HAP-1 (cell line): ENCODE measurements around the gene SENP7.
A peak's percentile ranks its signal among the peaks of the same experiment; 100 is the strongest.
"Not testable (repeated sequence)": the region's sequence is repeated elsewhere in the genome, so short reads cannot be mapped to it uniquely, and the experiment has no call there.

Experiments
- DNase-seq, 2 experiments: peaks; one replicate each; pipeline ENCODE4 v3.0.0-alpha.2; 2016 to 2020; ENCODE audit warnings: low spot score in 2 of 2
- H3K27me3 ChIP-seq: fragments of 250-450 bp; sonication (Bioruptor Pico); 2 replicates; pipeline ENCODE4 v1.5.1; 2020; ENCODE audit warnings: low read depth, mild to moderate bottlenecking, moderate library complexity
- H3K36me3 ChIP-seq: fragments of 250-450 bp; sonication (Bioruptor Pico); replicated peaks from 2 replicates; pipeline ENCODE4 v1.5.1; 2020; ENCODE audit warnings: mild to moderate bottlenecking
- H3K4me1 ChIP-seq: fragments of 250-450 bp; sonication (Bioruptor Pico); 2 replicates; pipeline ENCODE4 v1.5.1; 2020; ENCODE audit warnings: mild to moderate bottlenecking
- H3K4me3 ChIP-seq: fragments of 250-450 bp; sonication (Bioruptor Pico); 2 replicates; pipeline ENCODE4 v1.5.1; 2020; ENCODE audit warnings: mild to moderate bottlenecking, moderate library complexity
- H3K9me3 ChIP-seq: fragments of 250-450 bp; sonication (Bioruptor Pico); 2 replicates; pipeline ENCODE4 v1.5.1; 2020; ENCODE audit warnings: mild to moderate bottlenecking, moderate library complexity
- in situ Hi-C: fragments of 300-500 bp; cut with MboI; formaldehyde crosslinking; loops from 3 replicates; pipeline ENCODE4 v1.14.3; 2020; ENCODE audit warnings: low sequenced_read_pairs, inconsistent platforms, mixed read lengths

SENP7 gene, protein sequence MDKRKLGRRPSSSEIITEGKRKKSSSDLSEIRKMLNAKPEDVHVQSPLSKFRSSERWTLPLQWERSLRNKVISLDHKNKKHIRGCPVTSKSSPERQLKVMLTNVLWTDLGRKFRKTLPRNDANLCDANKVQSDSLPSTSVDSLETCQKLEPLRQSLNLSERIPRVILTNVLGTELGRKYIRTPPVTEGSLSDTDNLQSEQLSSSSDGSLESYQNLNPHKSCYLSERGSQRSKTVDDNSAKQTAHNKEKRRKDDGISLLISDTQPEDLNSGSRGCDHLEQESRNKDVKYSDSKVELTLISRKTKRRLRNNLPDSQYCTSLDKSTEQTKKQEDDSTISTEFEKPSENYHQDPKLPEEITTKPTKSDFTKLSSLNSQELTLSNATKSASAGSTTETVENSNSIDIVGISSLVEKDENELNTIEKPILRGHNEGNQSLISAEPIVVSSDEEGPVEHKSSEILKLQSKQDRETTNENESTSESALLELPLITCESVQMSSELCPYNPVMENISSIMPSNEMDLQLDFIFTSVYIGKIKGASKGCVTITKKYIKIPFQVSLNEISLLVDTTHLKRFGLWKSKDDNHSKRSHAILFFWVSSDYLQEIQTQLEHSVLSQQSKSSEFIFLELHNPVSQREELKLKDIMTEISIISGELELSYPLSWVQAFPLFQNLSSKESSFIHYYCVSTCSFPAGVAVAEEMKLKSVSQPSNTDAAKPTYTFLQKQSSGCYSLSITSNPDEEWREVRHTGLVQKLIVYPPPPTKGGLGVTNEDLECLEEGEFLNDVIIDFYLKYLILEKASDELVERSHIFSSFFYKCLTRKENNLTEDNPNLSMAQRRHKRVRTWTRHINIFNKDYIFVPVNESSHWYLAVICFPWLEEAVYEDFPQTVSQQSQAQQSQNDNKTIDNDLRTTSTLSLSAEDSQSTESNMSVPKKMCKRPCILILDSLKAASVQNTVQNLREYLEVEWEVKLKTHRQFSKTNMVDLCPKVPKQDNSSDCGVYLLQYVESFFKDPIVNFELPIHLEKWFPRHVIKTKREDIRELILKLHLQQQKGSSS

DNA sequence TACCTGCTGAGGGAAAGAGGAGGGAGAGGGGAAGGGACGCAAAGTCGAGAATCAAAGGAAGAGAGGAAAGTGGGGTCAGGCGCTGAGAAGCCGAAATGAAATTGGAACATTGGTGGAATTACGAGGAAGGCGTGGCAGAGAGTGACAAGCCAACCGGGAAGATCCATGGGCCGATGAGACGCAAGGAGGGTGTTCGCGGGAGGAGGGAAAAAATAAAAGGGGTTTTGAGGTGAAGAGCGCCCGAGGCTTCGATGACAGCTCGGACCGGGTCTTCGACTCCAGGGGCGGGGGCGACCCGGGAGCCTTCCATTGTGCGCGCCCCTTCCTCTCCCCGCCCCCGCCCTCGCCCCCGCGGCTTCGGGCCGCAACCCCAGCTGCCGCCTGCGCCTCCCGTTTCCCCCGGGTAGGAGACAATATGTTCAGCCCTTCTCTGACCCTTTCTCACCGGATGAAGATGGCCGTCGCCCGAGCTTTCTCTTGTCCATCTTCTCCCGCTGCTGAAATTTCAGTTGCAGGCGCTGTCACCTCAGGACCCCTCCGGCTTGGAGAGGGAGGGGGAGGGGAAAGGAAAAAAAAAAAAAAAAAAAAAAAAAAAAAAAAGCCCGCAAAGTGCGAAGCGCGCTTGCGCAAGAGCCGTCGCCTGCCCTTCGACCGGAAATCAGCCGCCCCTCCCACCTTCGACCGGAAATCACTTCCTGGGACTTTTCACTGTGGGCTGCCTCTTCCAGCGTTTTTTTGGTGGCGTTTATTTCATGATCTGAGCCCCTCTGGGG, at the start of gene SENP7:
TSS of gene SENP7 (minus strand) at position 567 of the 773 bp plus-strand sequence. CDS start at position 485, 82 bp downstream.
- peak within 1 kb of the TSS; percentile 65 for H3K4me3 ChIP-seq
- H3K36me3 ChIP-seq, result no peaks in the 10 kb centered on the region
- peaks cover 8% of the 10 kb centered on the region for H3K27me3 ChIP-seq
- peak; percentile 86 to 90 for DNase-seq
- in situ Hi-C loops, result no loop called here
- peaks cover 31% of the 10 kb centered on the region for H3K4me1 ChIP-seq
- H3K9me3 ChIP-seq, result no peaks in the 10 kb centered on the region

DNA sequence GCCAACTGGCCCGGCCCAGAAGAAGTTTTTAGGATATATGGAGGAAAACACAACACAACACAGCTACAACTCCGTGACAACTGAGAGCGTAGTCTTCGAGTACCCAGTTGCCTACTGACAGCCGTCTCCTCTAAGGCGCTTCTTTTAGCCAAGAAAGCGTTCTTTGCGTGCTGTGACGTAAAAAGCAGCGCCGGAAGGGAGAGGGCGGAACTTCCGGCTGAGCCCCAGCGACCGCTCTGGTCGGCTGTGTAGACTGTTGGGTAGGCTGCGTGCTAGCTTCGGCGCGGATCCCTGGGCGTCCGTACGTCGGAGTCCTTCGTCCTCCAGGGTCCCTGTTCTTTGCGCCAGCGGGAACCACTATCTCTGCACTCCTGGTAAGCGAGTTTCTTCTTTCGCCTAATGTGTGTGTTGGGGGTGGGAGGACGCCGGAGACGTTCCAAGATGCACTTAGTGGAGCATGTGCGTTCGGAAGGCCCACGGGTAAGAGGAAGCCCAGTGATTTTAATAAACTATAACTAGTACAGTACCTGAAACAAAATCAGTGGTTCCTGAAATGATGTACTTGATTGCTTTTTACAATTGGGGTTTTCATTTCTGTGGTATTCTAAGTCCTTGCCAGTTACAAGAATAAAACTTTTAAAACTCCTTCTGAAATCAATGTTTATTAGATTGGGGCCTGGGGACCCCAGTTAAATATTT, 48.8 kb upstream of the SENP7 start, which contains the start of gene TRMT10C:
TSS of gene TRMT10C (plus strand) at position 239 of the 699 bp plus-strand sequence. CDS start 2,914 bp downstream, outside the sequence.
- in situ Hi-C loops, result no loop called here

DNA sequence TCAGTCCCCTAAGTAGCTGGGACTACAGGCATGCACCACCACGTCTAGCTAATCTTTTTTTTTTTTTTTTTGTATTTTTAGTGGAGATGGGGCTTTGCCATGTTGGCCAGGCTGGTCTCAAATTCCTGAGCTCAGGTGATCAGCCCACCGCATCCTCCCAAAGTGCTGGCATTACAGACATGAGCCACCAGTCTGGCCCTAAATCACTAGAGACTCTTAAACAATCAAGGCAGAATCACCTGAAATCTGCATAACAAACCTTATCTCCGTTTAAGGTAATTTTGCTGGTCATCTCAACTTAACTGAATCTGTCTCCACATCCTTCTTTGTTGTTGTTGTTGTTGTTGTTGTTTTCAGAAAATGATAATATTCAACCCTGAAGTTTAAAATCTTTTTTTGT, 43.1 kb upstream of the SENP7 start:
- Histone ChIP-seq H3K27me3 (peaks cover 8% of the 10 kb centered on the region; the same call in 1 of the 2 replicates), H3K9me3 (no peaks in the 10 kb centered on the region), H3K4me1 (peaks cover 6% of the 10 kb centered on the region; the same call in 1 of the 2 replicates), H3K36me3 (no peaks in the 10 kb centered on the region), H3K4me3 (no peak overlapping the region)
- DNase-seq, result no peak
- in situ Hi-C loops, result no loop called here

More for the DNA sequence above, 48.8 kb upstream of the SENP7 start, which contains the start of gene TRMT10C:
- H3K9me3 ChIP-seq, result no peaks in the 10 kb centered on the region
- peaks cover 20% of the 10 kb centered on the region for H3K36me3 ChIP-seq
- H3K4me1 ChIP-seq, result peaks cover 7% of the 10 kb centered on the region
- peak within 1 kb of the TSS; percentile 65 for H3K4me3 ChIP-seq
- peak; percentile 80 to 92 for DNase-seq
- peaks cover 5% of the 10 kb centered on the region; the same call in 1 of the 2 replicates for H3K27me3 ChIP-seq

DNA sequence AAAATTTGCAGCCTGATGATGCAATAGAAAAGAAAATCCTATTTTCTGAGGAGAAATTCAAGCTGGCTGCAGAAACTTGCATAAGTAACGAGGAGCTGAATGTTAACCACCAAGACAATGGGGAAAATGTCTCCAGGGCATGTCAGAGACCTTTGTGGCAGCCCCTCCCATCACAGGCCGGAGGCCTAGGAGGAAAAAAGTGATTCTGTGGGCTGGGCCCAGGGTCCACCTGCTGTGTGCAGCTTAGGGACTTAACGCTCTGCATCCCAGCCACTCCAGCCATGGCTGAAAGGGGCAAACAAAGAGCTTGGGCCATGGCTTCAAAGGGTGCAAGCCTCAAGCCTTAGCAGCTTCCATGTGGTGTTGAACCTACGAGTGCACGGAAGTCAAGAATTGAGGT, 40.4 kb upstream of the SENP7 start:
- H3K36me3 ChIP-seq, H3K4me3 ChIP-seq, in situ Hi-C loops, H3K9me3 ChIP-seq, H3K27me3 ChIP-seq, H3K4me1 ChIP-seq: not testable (repeated sequence)
- peak in 1 of 2 experiments; percentile 67 for DNase-seq

DNA sequence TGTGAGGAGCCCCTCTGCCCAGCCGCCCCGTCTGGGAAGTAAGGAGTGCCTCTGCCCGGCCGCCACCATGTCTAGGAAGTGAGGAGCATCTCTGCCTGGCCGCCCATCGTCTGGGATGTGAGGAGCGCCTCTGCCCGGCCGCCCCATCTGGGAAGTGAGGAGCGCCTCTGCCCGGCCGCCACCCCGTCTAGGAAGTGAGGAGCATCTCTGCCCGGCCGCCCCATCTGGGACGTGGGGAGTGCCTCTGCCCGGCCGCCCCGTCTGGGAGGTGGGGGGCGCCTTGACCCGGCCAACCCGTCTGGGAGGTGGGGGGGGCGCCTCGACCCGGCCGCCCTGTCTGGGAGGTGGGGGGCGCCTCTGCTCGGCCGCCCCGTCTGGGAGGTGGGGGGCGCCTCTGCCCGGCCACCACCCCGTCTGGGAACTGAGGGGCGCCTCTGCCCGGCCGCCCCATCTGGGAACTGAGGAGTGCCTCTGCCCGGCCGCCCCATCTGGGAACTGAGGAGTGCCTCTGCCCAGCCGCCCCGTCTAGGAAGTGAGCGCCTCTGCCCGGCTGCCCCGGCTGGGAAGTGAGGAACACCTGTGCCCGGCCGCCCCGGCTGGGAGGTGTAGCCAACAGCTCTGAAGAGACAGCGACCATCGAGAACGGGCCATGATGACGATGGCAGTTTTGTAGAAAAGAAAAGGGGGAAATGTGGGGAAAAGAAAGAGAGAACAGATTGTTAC, 38.5 kb upstream of the SENP7 start:
- H3K4me3 ChIP-seq, H3K9me3 ChIP-seq, H3K27me3 ChIP-seq, H3K4me1 ChIP-seq, in situ Hi-C loops, H3K36me3 ChIP-seq, DNase-seq: not testable (repeated sequence)

DNA sequence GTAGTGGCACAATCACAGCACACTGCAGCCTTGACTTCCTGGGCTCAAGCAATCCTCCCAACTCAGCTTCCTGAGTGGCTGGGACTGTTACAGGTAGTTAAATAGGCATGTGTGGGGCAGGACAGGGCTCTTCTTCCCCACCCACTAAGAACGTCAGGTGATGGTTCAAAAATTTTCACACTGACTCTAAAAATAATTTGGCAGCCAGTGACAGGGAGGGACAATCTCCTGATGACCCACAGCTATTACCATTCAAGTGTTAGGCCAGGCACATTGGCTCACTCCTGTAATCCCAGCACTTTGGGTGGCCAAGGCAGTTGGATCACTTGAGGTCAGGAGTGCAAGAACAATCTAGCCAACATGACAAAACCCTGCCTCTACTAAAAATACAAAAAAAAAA, 36.5 kb upstream of the SENP7 start:
- in situ Hi-C loops, result no loop called here

DNA sequence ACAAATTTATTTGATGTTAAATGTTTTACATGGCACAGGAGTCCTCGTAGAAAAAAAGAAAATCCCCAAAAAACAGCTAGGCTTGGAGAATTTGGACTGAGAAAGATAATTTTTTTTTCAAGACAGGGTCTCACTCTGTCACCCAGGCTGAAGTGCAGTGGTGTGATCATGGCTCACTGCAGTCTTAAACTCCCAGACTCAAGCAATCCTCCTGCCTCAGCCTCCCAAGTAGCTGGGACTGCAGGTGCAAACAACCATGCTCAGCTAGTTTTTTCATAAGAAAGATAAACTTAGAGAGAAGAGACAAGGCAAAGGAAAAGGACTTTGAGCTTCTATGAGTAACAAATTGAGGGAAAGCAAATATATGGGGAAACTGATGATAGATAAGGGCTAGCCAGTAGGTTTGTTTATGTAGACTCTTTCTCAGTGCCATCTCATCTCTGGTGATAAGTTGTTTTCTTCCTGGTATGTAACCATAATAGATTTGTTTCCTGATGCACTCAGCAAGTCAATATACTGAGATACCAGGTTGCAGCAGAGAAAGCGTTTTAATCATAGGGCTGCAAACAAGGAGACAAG, 35.6 kb upstream of the SENP7 start:
- in situ Hi-C loops, result no loop called here
- no peak for DNase-seq
- H3K4me1 ChIP-seq, result peaks cover 11% of the 10 kb centered on the region
- no peaks in the 10 kb centered on the region for H3K9me3 ChIP-seq
- H3K4me3 ChIP-seq, result no peak overlapping the region
- H3K36me3 ChIP-seq, result no peaks in the 10 kb centered on the region
- H3K27me3 ChIP-seq, result no peaks in the 10 kb centered on the region

More for the DNA sequence above, 36.5 kb upstream of the SENP7 start:
- peaks cover 6% of the 10 kb centered on the region; the same call in 1 of the 2 replicates for H3K4me1 ChIP-seq
- H3K4me3 ChIP-seq, result no peak overlapping the region
- DNase-seq, result no peak
- H3K27me3 ChIP-seq, result no peaks in the 10 kb centered on the region
- H3K9me3 ChIP-seq, result no peaks in the 10 kb centered on the region
- H3K36me3 ChIP-seq, result no peaks in the 10 kb centered on the region

DNA sequence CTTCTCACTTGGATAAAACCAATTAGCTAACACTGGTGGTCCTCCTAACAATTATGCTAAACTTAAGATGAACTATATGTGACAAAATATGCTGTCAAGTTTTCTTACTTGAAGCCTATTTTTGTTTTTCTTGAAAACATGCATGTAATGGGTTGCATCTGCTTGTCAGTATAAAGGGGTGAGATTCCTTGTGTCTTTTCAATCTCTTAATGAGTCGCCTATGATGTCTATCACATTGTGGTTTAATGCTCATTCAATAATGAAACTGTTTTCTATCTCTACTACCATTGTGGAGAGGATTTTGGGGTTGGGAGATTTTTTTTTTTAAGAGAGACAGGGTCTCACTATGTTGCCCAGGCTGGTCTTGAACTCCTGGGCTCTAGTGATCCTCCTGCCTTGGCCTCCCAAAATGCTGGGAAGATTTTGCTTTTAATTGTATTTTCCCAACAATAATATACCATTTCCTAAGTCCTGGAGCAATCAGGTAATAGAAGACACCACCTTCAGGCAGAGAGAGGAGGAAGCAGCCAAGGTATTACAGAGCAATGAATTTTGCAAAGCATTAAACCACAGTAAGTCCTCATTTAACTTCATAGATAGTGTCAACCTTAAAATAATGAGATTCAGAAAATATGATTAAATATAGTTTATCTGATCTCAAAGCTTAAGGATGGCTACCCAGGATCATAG, 31.3 kb upstream of the SENP7 start:
- Histone ChIP-seq H3K9me3 (0 out of 2 replicates have a peak, but pooled peaks cover 2% of the 10 kb centered on the region), H3K36me3 (no peaks in the 10 kb centered on the region), H3K27me3 (peaks cover 2% of the 10 kb centered on the region; the same call in 1 of the 2 replicates), H3K4me3 (no peak overlapping the region), H3K4me1 (peaks cover 11% of the 10 kb centered on the region)
- no peak for DNase-seq
- in situ Hi-C loops, result no loop called here

DNA sequence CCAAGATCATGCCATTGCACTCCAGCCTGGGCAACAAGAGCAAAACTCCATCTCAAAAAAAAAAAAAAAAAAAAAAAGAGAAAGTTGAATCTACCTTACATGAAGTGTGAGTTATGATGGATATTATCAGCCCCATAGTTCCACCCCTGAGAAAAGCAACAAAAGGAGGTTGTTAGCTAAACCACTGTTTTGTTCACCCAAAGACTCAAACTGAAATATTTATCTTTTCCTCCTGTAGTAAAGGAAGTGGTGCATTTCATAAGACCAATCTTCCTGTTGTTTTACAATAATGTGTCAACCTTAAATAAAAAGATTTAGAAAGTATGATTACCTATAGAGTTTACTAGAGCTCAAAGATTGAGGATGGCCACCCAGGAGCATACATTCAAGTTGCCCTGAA, 29.9 kb upstream of the SENP7 start:
- H3K9me3 ChIP-seq, result 0 out of 2 replicates have a peak, but pooled peaks cover 2% of the 10 kb centered on the region
- peaks cover 11% of the 10 kb centered on the region for H3K4me1 ChIP-seq
- peaks cover 2% of the 10 kb centered on the region for H3K27me3 ChIP-seq
- no peaks in the 10 kb centered on the region for H3K36me3 ChIP-seq
- H3K4me3 ChIP-seq, result no peak overlapping the region
- in situ Hi-C loops, result no loop called here
- DNase-seq, result no peak

DNA sequence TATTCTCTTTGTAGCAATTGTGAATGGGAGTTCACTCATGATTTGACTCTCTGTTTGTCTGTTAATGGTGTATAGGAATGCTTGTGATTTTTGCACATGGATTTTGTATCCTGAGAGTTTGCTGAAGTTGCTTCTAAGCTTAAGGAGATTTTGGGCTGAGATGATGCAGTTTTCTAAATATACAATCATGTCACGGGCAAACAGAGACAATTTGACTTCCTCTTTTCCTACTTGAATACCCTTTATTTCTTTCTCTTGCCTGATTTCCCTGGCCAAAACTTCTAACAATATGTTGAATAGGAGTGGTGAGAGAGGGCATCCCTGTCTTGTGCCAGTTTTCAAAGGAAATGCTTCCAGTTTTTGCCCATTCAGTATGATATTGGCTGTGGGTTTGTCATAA, 23.9 kb upstream of the SENP7 start:
- H3K27me3 ChIP-seq, H3K9me3 ChIP-seq, in situ Hi-C loops, DNase-seq, H3K36me3 ChIP-seq, H3K4me3 ChIP-seq, H3K4me1 ChIP-seq: not testable (repeated sequence)

DNA sequence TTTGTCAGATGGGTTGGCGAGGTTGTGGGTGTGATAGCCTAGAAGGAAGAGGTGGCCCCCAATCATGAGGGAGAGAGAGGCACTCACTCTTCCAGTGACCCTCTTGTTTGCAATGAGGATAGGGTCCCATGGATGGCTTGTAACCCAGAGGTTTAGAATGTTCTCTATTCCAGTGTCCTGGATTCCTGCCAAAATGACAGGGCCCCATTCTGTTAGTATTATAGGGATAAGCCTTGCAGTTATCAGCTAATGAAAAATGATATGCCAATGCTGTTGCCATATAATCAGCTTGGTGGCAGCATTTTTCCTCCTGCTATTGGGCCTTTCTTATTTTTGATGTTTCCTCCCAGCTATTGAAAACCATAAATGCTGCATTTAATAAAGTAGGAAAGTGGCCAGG, 23.3 kb upstream of the SENP7 start:
- Histone ChIP-seq H3K4me1 (no peaks in the 10 kb centered on the region), H3K4me3 (no peak overlapping the region), H3K36me3 (no peaks in the 10 kb centered on the region), H3K27me3 (peaks cover 2% of the 10 kb centered on the region), H3K9me3 (0 out of 2 replicates have a peak, but pooled peaks cover 2% of the 10 kb centered on the region)
- in situ Hi-C loops, result no loop called here
- DNase-seq, result no peak
